Neural progenitor cell (in vitro differentiated cells): ENCODE results near the gene GRM2. TPM values are rescaled to one million over a fixed set of nuclear protein-coding genes. Genes with fewer than 3 reads are reported as not detected.

Source experiments
- DNase-seq: peaks from one replicate; pipeline ENCODE4 v3.0.0-alpha.2; 2016; ENCODE audit warnings: low spot score
- H2AFZ ChIP-seq: fragments of 200-600 bp; sonication (generic); replicated peaks from 2 replicates; pipeline ENCODE4 v1.6.1; 2016; ENCODE audit warnings: antibody characterized with exemption
- H3F3A ChIP-seq: fragments of 200-600 bp; sonication (generic); 2 replicates; pipeline ENCODE4 v1.6.1; 2016; ENCODE audit warnings: antibody characterized with exemption, low read depth
- H3K27ac ChIP-seq: fragments of 200-600 bp; sonication (generic); 2 replicates; pipeline ENCODE4 v1.5.1; 2016; ENCODE audit warnings: mild to moderate bottlenecking
- H3K27me3 ChIP-seq: fragments of 200-600 bp; sonication (generic); 2 replicates; pipeline ENCODE4 v1.6.1; 2016; ENCODE audit warnings: mild to moderate bottlenecking, moderate library complexity
- H3K36me3 ChIP-seq: fragments of 200-600 bp; sonication (generic); 2 replicates; pipeline ENCODE4 v1.5.1; 2016
- H3K4me1 ChIP-seq: fragments of 200-600 bp; sonication (generic); 2 replicates; pipeline ENCODE4 v1.6.1; 2016; ENCODE audit warnings: mixed run types
- H3K4me2 ChIP-seq: fragments of 200-600 bp; sonication (generic); 2 replicates; pipeline ENCODE4 v1.6.1; 2016
- H3K4me3 ChIP-seq: fragments of 200-600 bp; sonication (generic); 2 replicates; pipeline ENCODE4 v1.5.1; 2016
- H3K79me2 ChIP-seq: fragments of 200-600 bp; sonication (generic); 2 replicates; pipeline ENCODE4 v1.6.1; 2016; ENCODE audit warnings: low read depth
- H3K9ac ChIP-seq: fragments of 200-600 bp; sonication (generic); 2 replicates; pipeline ENCODE4 v1.6.1; 2016
- H3K9me3 ChIP-seq: fragments of 200-600 bp; sonication (generic); 2 replicates; pipeline ENCODE4 v1.5.1; 2016; ENCODE audit warnings: low read depth
- H4K20me1 ChIP-seq: fragments of 200-600 bp; sonication (generic); 2 replicates; pipeline ENCODE4 v1.6.1; 2016; ENCODE audit warnings: low read depth
- H3K27ac Mint-ChIP-seq: 3 replicates; pipeline ENCODE4 v1.8.0; 2021; ENCODE audit warnings: mixed read lengths
- H3K27me3 Mint-ChIP-seq: 2 replicates; pipeline ENCODE4 v1.8.0; 2022; ENCODE audit warnings: low read depth, mild to moderate bottlenecking, inconsistent platforms, moderate library complexity, mixed read lengths; ENCODE audit not compliant: insufficient read depth
- H3K36me3 Mint-ChIP-seq: 3 replicates; pipeline ENCODE4 v1.8.0; 2021; ENCODE audit warnings: mixed read lengths
- H3K4me1 Mint-ChIP-seq: 3 replicates; pipeline ENCODE4 v1.8.0; 2021; ENCODE audit warnings: mixed read lengths
- H3K4me3 Mint-ChIP-seq: 3 replicates; pipeline ENCODE4 v1.8.0; 2021; ENCODE audit warnings: mild to moderate bottlenecking, moderate library complexity, mixed read lengths
- H3K9me3 Mint-ChIP-seq: 3 replicates; pipeline ENCODE4 v1.8.0; 2020; ENCODE audit warnings: mixed read lengths
- EZH2 ChIP-seq: fragments of 200-600 bp; sonication (generic); IDR thresholded peaks from 2 replicates; pipeline ENCODE4 v1.6.1; 2017; ENCODE audit warnings: antibody characterized with exemption, mild to moderate bottlenecking, moderate library complexity
- EZH2phosphoT487 ChIP-seq: fragments of 200-600 bp; sonication (generic); IDR thresholded peaks from 2 replicates; pipeline ENCODE4 v1.6.1; 2017; ENCODE audit warnings: antibody characterized with exemption
- total RNA-seq: library from RNA; depleted of rRNA; stranded (reverse); fragments of >200 nt; gene quantifications from 2 replicates; pipeline ENCODE4 v1.2.3, GENCODE V29; 2015; ENCODE audit warnings: low replicate concordance
- TF ChIP-seq, protein P1 (sequence below): fragments of 200-600 bp; sonication (generic); IDR thresholded peaks from 2 replicates; pipeline ENCODE4 v1.5.1; 2017; ENCODE audit warnings: antibody characterized with exemption, mild to moderate bottlenecking

GRM2 gene
- total RNA-seq, 1 donor from 2014 or later, result 1.9 TPM

- peak overlapping the region; percentile 42 for H3K9ac ChIP-seq
- DNase-seq, result peak; percentile 41
- H3K4me2 ChIP-seq, result no peak overlapping the region
- no peaks in the 10 kb centered on the region for H3F3A ChIP-seq
- Mint-ChIP-seq H3K9me3 (no peaks in the 10 kb centered on the region), H3K36me3 (no peaks in the 10 kb centered on the region), H3K4me3 (no peak overlapping the region), H3K4me1 (peaks cover 11% of the 10 kb centered on the region), H3K27ac (no peak overlapping the region), H3K27me3 (peaks cover 5% of the 10 kb centered on the region)
- H3K27ac ChIP-seq, result no peak overlapping the region
- no peaks in the 10 kb centered on the region for H3K79me2 ChIP-seq
- H3K9me3 ChIP-seq, result no peaks in the 10 kb centered on the region
- no peak overlapping the region for H2AFZ ChIP-seq
- no peaks in the 10 kb centered on the region for H3K36me3 ChIP-seq
- no peak overlapping the region for H3K4me3 ChIP-seq
- TF ChIP-seq, protein P1, sequence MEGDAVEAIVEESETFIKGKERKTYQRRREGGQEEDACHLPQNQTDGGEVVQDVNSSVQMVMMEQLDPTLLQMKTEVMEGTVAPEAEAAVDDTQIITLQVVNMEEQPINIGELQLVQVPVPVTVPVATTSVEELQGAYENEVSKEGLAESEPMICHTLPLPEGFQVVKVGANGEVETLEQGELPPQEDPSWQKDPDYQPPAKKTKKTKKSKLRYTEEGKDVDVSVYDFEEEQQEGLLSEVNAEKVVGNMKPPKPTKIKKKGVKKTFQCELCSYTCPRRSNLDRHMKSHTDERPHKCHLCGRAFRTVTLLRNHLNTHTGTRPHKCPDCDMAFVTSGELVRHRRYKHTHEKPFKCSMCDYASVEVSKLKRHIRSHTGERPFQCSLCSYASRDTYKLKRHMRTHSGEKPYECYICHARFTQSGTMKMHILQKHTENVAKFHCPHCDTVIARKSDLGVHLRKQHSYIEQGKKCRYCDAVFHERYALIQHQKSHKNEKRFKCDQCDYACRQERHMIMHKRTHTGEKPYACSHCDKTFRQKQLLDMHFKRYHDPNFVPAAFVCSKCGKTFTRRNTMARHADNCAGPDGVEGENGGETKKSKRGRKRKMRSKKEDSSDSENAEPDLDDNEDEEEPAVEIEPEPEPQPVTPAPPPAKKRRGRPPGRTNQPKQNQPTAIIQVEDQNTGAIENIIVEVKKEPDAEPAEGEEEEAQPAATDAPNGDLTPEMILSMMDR, result no peak
- TF ChIP-seq EZH2 (no peak), EZH2phosphoT487 (no peak)
- no peaks in the 10 kb centered on the region for H3K27me3 ChIP-seq
- no peaks in the 10 kb centered on the region for H4K20me1 ChIP-seq
- H3K4me1 ChIP-seq, result no peaks in the 10 kb centered on the region
Measured at GRCh38 chr3:51678641-51679040, 28.2 kb upstream of the GRM2 start.

DNA sequence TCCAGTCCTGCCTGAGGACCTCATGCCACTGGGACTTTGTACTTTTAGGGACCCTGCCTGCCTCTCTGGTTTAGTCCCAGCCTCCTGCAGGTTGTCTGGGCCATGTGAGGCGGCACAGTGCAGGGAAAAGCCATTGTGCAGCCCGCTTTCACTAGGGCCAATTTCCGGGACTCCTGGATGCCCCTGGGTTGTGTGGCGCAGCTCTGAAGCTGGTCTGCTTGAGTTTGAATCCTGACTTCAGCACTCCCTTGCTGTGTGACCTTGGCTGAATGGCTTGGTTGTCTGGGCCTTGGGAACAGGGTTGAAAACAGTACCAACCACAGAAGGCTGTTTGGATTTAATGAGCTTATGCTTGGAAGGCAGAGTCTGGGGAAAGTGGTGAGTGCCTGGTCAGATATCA is 27.6 kb upstream of the GRM2 start:
- DNase-seq, result no peak
- H3K27me3 Mint-ChIP-seq, result peaks cover 5% of the 10 kb centered on the region

DNA sequence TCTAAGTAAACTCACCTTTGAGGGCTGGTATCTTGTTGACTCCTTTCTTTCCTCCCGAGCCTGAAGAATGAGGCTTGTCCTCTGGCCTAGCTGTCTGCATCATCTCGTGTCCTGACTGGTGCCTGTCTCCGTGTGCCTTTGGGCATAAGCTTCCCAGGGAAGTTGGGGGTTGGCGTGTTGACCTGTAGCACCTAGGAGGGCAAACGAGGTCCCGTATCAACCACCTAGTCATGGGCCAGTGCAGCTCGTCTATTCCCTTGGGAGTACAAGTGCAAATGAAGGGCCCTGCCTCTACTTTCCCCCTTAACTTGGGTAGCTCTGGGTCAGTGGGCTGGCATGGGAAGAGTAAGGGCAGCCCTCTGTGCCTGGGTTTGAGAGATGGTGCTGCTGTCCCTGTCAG is 27.1 kb upstream of the GRM2 start:
- H3K36me3 ChIP-seq, result no peaks in the 10 kb centered on the region
- peaks cover 8% of the 10 kb centered on the region for H3K4me1 Mint-ChIP-seq

More for the DNA sequence above, 27.6 kb upstream of the GRM2 start:
- H3F3A ChIP-seq, result no peaks in the 10 kb centered on the region
- H3K79me2 ChIP-seq, result no peaks in the 10 kb centered on the region
- Mint-ChIP-seq H3K36me3 (no peaks in the 10 kb centered on the region), H3K9me3 (no peaks in the 10 kb centered on the region), H3K27ac (no peak overlapping the region), H3K4me3 (no peak overlapping the region), H3K4me1 (peaks cover 8% of the 10 kb centered on the region)
- no peak overlapping the region for H3K27ac ChIP-seq
- H2AFZ ChIP-seq, result no peak overlapping the region
- H3K4me2 ChIP-seq, result no peak overlapping the region
- no peak overlapping the region for H3K9ac ChIP-seq
- H4K20me1 ChIP-seq, result no peaks in the 10 kb centered on the region
- H3K4me3 ChIP-seq, result no peak overlapping the region
- no peaks in the 10 kb centered on the region for H3K4me1 ChIP-seq
- no peaks in the 10 kb centered on the region for H3K36me3 ChIP-seq
- TF ChIP-seq, protein P1, result no peak
- TF ChIP-seq EZH2, result no peak
- TF ChIP-seq EZH2phosphoT487, result no peak
- H3K9me3 ChIP-seq, result no peaks in the 10 kb centered on the region
- no peaks in the 10 kb centered on the region for H3K27me3 ChIP-seq

More for the DNA sequence above, 27.1 kb upstream of the GRM2 start:
- DNase-seq, result no peak
- Histone ChIP-seq H3K4me3 (no peak overlapping the region), H3K27me3 (no peaks in the 10 kb centered on the region), H3K79me2 (no peaks in the 10 kb centered on the region), H3K9ac (no peak overlapping the region), H3K27ac (no peak overlapping the region), H3F3A (no peaks in the 10 kb centered on the region), H3K4me1 (no peaks in the 10 kb centered on the region), H3K4me2 (no peak overlapping the region), H2AFZ (no peak overlapping the region), H3K9me3 (no peaks in the 10 kb centered on the region), H4K20me1 (no peaks in the 10 kb centered on the region)
- Mint-ChIP-seq H3K27me3 (peaks cover 5% of the 10 kb centered on the region), H3K4me3 (no peak overlapping the region), H3K27ac (no peak overlapping the region), H3K9me3 (no peaks in the 10 kb centered on the region), H3K36me3 (no peaks in the 10 kb centered on the region)
- TF ChIP-seq EZH2phosphoT487, result no peak
- TF ChIP-seq, protein P1, result no peak
- no peak for TF ChIP-seq EZH2
